ENCODE measurements around the gene GHRL. TPM values are rescaled to one million over a fixed set of nuclear protein-coding genes. Genes with fewer than 3 reads are reported as not detected.

Gene GHRL
- total RNA-seq, 1 experiment from 2014 or later = not detected

DNA sequence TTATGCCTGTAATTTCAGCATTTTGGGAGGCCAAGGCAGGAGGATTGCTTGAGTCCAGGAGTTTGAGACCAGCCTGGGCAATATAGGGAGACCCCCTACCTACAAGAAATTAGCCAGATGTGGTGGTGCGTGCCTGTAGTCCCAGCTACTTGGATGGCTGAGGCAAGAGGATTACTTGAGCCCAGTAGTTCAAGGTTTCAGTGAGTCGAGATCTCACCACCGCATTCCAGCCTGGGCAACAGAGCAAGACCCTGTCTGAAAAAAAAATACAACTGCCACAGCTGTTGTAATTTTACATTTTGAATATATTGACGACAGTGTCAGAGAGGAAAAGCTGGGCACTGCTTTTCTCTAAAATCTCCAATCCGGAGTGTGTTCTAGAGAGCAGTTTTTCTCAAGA, 23.3 kb downstream of the GHRL start:
- Histone ChIP-seq H3K36me3 (ENCODE audit: control insufficient read depth in 1 of 2, insufficient read depth in 2 of 2, low read length in 2 of 2) (peaks cover 22 to 26% of the 10 kb centered on the region in 2 experiments), H3K27ac (ENCODE audit: low read depth, low read length) (no peak overlapping the region), H3K9ac (ENCODE audit: low read length) (no peak overlapping the region), H3K4me3 (replicated peaks in 1 of 2; ENCODE audit: low read depth in 1 of 2, low read length in 2 of 2) (no peak overlapping the region), H3K4me1 (ENCODE audit: control insufficient read depth in 1 of 2, insufficient read depth in 2 of 2, low read length in 2 of 2) (no peaks in the 10 kb centered on the region), H4K20me1 (ENCODE audit: insufficient read depth) (0 out of 2 replicates have a peak, but pooled peaks cover 3% of the 10 kb centered on the region), H3K27me3 (ENCODE audit: insufficient read depth, low read length) (no peaks in the 10 kb centered on the region), H3K9me2 (ENCODE audit: insufficient read depth) (no peaks in the 10 kb centered on the region), H3K9me3 (ENCODE audit: control insufficient read depth in 1 of 2, insufficient read depth in 1 of 2, low read depth in 1 of 2, low read length in 2 of 2) (no peaks in the 10 kb centered on the region), H3K79me2 (ENCODE audit: insufficient read depth, low read length) (peaks cover 99% of the 10 kb centered on the region), H2AFZ (ENCODE audit: low read depth, low read length, poor library complexity, severe bottlenecking) (no peak overlapping the region), H3K4me2 (ENCODE audit: low read length) (no peak overlapping the region)
- CTCF ChIA-PET = no interaction called here
- DNase-seq (ENCODE audit: low read depth, low spot score) (no peak), ATAC-seq (no peak)
- RAD21 ChIA-PET (ENCODE audit: low non-redundant PET in 1 of 2, low total read pairs in 2 of 2, uncharacterized antibody in 2 of 2, unreplicated experiment in 2 of 2) = no interaction called here
- BruUV-seq (replicated peaks) = no TSS peak
- intact Hi-C loops (cut with micrococcal nuclease) = no loop called here
- POLR2A ChIA-PET = no interaction called here
- TF ChIP-seq, protein P1, sequence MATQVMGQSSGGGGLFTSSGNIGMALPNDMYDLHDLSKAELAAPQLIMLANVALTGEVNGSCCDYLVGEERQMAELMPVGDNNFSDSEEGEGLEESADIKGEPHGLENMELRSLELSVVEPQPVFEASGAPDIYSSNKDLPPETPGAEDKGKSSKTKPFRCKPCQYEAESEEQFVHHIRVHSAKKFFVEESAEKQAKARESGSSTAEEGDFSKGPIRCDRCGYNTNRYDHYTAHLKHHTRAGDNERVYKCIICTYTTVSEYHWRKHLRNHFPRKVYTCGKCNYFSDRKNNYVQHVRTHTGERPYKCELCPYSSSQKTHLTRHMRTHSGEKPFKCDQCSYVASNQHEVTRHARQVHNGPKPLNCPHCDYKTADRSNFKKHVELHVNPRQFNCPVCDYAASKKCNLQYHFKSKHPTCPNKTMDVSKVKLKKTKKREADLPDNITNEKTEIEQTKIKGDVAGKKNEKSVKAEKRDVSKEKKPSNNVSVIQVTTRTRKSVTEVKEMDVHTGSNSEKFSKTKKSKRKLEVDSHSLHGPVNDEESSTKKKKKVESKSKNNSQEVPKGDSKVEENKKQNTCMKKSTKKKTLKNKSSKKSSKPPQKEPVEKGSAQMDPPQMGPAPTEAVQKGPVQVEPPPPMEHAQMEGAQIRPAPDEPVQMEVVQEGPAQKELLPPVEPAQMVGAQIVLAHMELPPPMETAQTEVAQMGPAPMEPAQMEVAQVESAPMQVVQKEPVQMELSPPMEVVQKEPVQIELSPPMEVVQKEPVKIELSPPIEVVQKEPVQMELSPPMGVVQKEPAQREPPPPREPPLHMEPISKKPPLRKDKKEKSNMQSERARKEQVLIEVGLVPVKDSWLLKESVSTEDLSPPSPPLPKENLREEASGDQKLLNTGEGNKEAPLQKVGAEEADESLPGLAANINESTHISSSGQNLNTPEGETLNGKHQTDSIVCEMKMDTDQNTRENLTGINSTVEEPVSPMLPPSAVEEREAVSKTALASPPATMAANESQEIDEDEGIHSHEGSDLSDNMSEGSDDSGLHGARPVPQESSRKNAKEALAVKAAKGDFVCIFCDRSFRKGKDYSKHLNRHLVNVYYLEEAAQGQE (IDR thresholded peaks at IDR 0.05; ENCODE audit: low read depth) = no peak
- TF ChIP-seq YY1 (IDR thresholded peaks at IDR 0.05; ENCODE audit: extremely low read depth, insufficient replicate concordance, low read depth, low read length) = no peak
- no peak for TF ChIP-seq TCF7L2 (IDR thresholded peaks at IDR 0.05; ENCODE audit: borderline replicate concordance, extremely low read depth, insufficient read depth, insufficient read length)
- no peak for TF ChIP-seq JUND (IDR thresholded peaks at IDR 0.05)
- TF ChIP-seq, protein P2, sequence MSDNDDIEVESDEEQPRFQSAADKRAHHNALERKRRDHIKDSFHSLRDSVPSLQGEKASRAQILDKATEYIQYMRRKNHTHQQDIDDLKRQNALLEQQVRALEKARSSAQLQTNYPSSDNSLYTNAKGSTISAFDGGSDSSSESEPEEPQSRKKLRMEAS (IDR thresholded peaks at IDR 0.05) = no peak
- no peak for TF ChIP-seq POLR2AphosphoS5 (IDR thresholded peaks at IDR 0.05; ENCODE audit: low read depth, low read length)
- TF ChIP-seq ELF1 (IDR thresholded peaks at IDR 0.05; ENCODE audit: borderline replicate concordance, low read depth) = no peak
- TF ChIP-seq FOSL1 (IDR thresholded peaks at IDR 0.05; ENCODE audit: low read depth) = no peak
- TF ChIP-seq RAD21 (IDR thresholded peaks at IDR 0.05; ENCODE audit: low read depth) = no peak
- no peak for TF ChIP-seq ZFX (IDR thresholded peaks at IDR 0.05)
- no peak for TF ChIP-seq EGR1 (IDR thresholded peaks at IDR 0.05; ENCODE audit: low read depth)
- TF ChIP-seq, protein P3, sequence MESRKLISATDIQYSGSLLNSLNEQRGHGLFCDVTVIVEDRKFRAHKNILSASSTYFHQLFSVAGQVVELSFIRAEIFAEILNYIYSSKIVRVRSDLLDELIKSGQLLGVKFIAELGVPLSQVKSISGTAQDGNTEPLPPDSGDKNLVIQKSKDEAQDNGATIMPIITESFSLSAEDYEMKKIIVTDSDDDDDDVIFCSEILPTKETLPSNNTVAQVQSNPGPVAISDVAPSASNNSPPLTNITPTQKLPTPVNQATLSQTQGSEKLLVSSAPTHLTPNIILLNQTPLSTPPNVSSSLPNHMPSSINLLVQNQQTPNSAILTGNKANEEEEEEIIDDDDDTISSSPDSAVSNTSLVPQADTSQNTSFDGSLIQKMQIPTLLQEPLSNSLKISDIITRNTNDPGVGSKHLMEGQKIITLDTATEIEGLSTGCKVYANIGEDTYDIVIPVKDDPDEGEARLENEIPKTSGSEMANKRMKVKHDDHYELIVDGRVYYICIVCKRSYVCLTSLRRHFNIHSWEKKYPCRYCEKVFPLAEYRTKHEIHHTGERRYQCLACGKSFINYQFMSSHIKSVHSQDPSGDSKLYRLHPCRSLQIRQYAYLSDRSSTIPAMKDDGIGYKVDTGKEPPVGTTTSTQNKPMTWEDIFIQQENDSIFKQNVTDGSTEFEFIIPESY (IDR thresholded peaks at IDR 0.05; ENCODE audit: extremely low read depth, insufficient replicate concordance, low read length) = no peak
- TF ChIP-seq SIN3A (IDR thresholded peaks at IDR 0.05; ENCODE audit: low read depth) = no peak
- no peak for TF ChIP-seq SP1 (IDR thresholded peaks at IDR 0.05; ENCODE audit: low read depth)
- TF ChIP-seq, protein P4, sequence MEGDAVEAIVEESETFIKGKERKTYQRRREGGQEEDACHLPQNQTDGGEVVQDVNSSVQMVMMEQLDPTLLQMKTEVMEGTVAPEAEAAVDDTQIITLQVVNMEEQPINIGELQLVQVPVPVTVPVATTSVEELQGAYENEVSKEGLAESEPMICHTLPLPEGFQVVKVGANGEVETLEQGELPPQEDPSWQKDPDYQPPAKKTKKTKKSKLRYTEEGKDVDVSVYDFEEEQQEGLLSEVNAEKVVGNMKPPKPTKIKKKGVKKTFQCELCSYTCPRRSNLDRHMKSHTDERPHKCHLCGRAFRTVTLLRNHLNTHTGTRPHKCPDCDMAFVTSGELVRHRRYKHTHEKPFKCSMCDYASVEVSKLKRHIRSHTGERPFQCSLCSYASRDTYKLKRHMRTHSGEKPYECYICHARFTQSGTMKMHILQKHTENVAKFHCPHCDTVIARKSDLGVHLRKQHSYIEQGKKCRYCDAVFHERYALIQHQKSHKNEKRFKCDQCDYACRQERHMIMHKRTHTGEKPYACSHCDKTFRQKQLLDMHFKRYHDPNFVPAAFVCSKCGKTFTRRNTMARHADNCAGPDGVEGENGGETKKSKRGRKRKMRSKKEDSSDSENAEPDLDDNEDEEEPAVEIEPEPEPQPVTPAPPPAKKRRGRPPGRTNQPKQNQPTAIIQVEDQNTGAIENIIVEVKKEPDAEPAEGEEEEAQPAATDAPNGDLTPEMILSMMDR (IDR thresholded peaks at IDR 0.05 in 2 of 3, conservative IDR thresholded peaks at IDR 0.05 in 1 of 3; ENCODE audit: borderline replicate concordance in 1 of 3, insufficient read depth in 1 of 3, low read depth in 2 of 3, low read length in 2 of 3) = no peak

Data from HCT116 (cell line).